ENCODE data around the gene NIM1K. TPM values are rescaled to one million over a fixed set of nuclear protein-coding genes. Genes with fewer than 3 reads are reported as not detected.
A peak's percentile ranks its signal among the peaks of the same experiment; 100 is the strongest.

Gene NIM1K
- total RNA-seq (2021) (0.26 and 0.45 TPM in 2 replicates), Bru-seq, nascent RNA (percentile 17 among the genes with signal in this experiment), BruChase-seq, experiment 1, labeled RNA remaining after a 2-hour chase (percentile 18 among the genes with signal in this experiment), BruChase-seq, experiment 2, labeled RNA remaining after a 6-hour chase (percentile 16 among the genes with signal in this experiment)
- long read RNA-seq, result 0 reads

- peak within 1 kb of the TSS; percentile 75 for H3K4me2 ChIP-seq
- H4K20me1 ChIP-seq (ENCODE audit: insufficient read depth), result no peaks in the 10 kb centered on the region
- H3K9me2 ChIP-seq (ENCODE audit: insufficient read depth), result no peaks in the 10 kb centered on the region
- no peaks in the 10 kb centered on the region for H3K36me3 ChIP-seq (ENCODE audit: low read depth)
- peak within 1 kb of the TSS; percentile 48 for H3K4me3 ChIP-seq
- 0 out of 2 replicates have a peak, but pooled peaks cover 4% of the 10 kb centered on the region for H3K27me3 ChIP-seq (ENCODE audit: insufficient read depth, low read depth)
- H3K4me1 ChIP-seq (replicated peaks; ENCODE audit: insufficient read depth), result peaks cover 18% of the 10 kb centered on the region
- ChIA-PET POLR2A (ENCODE audit: unreplicated experiment) (interaction anchor here (0.6 kb wide), 1 partner anchor 70 kb away, joined by 10 read pairs; no protein-coding TSS in a partner anchor), CTCF (interaction anchor here (1.0 to 1.2 kb wide), 2 partner anchors 280 to 292 kb away, joined by 4 read pairs; partner anchors contain the start of gene TMEM267)
- intact Hi-C loops (cut with micrococcal nuclease; ENCODE audit: unreplicated experiment), result no loop called here
- H3F3A ChIP-seq (ENCODE audit: insufficient read depth, low read depth), result peaks cover 22% of the 10 kb centered on the region
- H3K27ac ChIP-seq, result no peak within 1 kb of the TSS
- TF ChIP-seq, protein P1, sequence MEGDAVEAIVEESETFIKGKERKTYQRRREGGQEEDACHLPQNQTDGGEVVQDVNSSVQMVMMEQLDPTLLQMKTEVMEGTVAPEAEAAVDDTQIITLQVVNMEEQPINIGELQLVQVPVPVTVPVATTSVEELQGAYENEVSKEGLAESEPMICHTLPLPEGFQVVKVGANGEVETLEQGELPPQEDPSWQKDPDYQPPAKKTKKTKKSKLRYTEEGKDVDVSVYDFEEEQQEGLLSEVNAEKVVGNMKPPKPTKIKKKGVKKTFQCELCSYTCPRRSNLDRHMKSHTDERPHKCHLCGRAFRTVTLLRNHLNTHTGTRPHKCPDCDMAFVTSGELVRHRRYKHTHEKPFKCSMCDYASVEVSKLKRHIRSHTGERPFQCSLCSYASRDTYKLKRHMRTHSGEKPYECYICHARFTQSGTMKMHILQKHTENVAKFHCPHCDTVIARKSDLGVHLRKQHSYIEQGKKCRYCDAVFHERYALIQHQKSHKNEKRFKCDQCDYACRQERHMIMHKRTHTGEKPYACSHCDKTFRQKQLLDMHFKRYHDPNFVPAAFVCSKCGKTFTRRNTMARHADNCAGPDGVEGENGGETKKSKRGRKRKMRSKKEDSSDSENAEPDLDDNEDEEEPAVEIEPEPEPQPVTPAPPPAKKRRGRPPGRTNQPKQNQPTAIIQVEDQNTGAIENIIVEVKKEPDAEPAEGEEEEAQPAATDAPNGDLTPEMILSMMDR (conservative IDR thresholded peaks at IDR 0.05), result no peak
- TF ChIP-seq EZH2 (IDR thresholded peaks at IDR 0.05; ENCODE audit: low read depth), result no peak
- peak within 1 kb of the TSS; percentile 51 for H2AFZ ChIP-seq
- DNase-seq, result peak in 1 of 2 experiments; percentile 55
- H3K9me3 ChIP-seq (ENCODE audit: insufficient read depth, low read depth), result no peaks in the 10 kb centered on the region
- no TSS peak for BruUV-seq (replicated peaks)
- no peaks in the 10 kb centered on the region for H3K79me2 ChIP-seq (ENCODE audit: low read depth)
These were observed at the start of gene NIM1K for GRCh38 chr5:43191740-43192557. Gene NIM1K, plus strand, starts transcription at chr5:43192225. Its CDS starts 53,551 bp downstream, at chr5:43245776.

GRCh38 chr5:43145071-43145470, 47.0 kb upstream of the NIM1K start:
- Histone ChIP-seq H4K20me1 (ENCODE audit: insufficient read depth) (peaks cover 37% of the 10 kb centered on the region), H3K36me3 (ENCODE audit: low read depth) (peaks cover 43% of the 10 kb centered on the region), H3K9me2 (ENCODE audit: insufficient read depth) (no peaks in the 10 kb centered on the region), H3K4me1 (replicated peaks; ENCODE audit: insufficient read depth) (no peaks in the 10 kb centered on the region), H3K4me2 (no peak overlapping the region), H2AFZ (no peak overlapping the region), H3K27ac (no peak overlapping the region), H3K4me3 (no peak overlapping the region), H3K9me3 (ENCODE audit: insufficient read depth, low read depth) (no peaks in the 10 kb centered on the region), H3K79me2 (ENCODE audit: low read depth) (peaks cover 38% of the 10 kb centered on the region), H3F3A (ENCODE audit: insufficient read depth, low read depth) (peaks cover 3% of the 10 kb centered on the region; the same call in 1 of the 2 replicates), H3K27me3 (ENCODE audit: insufficient read depth, low read depth) (no peaks in the 10 kb centered on the region)
- no TSS peak for BruUV-seq (replicated peaks)
- intact Hi-C loops (cut with micrococcal nuclease; ENCODE audit: unreplicated experiment), result no loop called here
- no peak for DNase-seq
- ChIA-PET CTCF (no interaction called here), POLR2A (ENCODE audit: unreplicated experiment) (no interaction called here)
- no peak for TF ChIP-seq EZH2 (IDR thresholded peaks at IDR 0.05; ENCODE audit: low read depth)
- TF ChIP-seq, protein P1 (conservative IDR thresholded peaks at IDR 0.05), result no peak

GRCh38 chr5:43146958-43147357, 45.1 kb upstream of the NIM1K start:
- H3K27ac ChIP-seq, result no peak overlapping the region
- H3K36me3 ChIP-seq (ENCODE audit: low read depth), result peaks cover 42% of the 10 kb centered on the region
- H3K79me2 ChIP-seq (ENCODE audit: low read depth), result peaks cover 40% of the 10 kb centered on the region

More at GRCh38 chr5:43146958-43147357, 45.1 kb upstream of the NIM1K start:
- H3K4me3 ChIP-seq, result no peak overlapping the region
- DNase-seq, result no peak
- no peak for TF ChIP-seq EZH2 (IDR thresholded peaks at IDR 0.05; ENCODE audit: low read depth)
- TF ChIP-seq, protein P1 (conservative IDR thresholded peaks at IDR 0.05), result no peak
- no peaks in the 10 kb centered on the region for H3F3A ChIP-seq (ENCODE audit: insufficient read depth, low read depth)
- no peaks in the 10 kb centered on the region for H3K9me2 ChIP-seq (ENCODE audit: insufficient read depth)
- H4K20me1 ChIP-seq (ENCODE audit: insufficient read depth), result 0 out of 2 replicates have a peak, but pooled peaks cover 25% of the 10 kb centered on the region
- H3K9me3 ChIP-seq (ENCODE audit: insufficient read depth, low read depth), result no peaks in the 10 kb centered on the region
- no peaks in the 10 kb centered on the region for H3K4me1 ChIP-seq (replicated peaks; ENCODE audit: insufficient read depth)
- no TSS peak for BruUV-seq (replicated peaks)
- ChIA-PET POLR2A (ENCODE audit: unreplicated experiment) (interaction anchor here (0.5 kb wide), 1 partner anchor 186 kb away, joined by 4 read pairs; no protein-coding TSS in a partner anchor), CTCF (no interaction called here)
- H3K4me2 ChIP-seq, result no peak overlapping the region
- no peaks in the 10 kb centered on the region for H3K27me3 ChIP-seq (ENCODE audit: insufficient read depth, low read depth)
- no peak overlapping the region for H2AFZ ChIP-seq
- intact Hi-C loops (cut with micrococcal nuclease; ENCODE audit: unreplicated experiment), result no loop called here
